ENCODE data around the gene CHTF18.

The CHTF18 gene

GRCh38 chr16:791131-791530 lies 2.7 kb downstream of the CHTF18 start:
- no peak for DNase-seq (ENCODE audit: extremely low read depth, insufficient read length)
- TF ChIP-seq, protein P1, sequence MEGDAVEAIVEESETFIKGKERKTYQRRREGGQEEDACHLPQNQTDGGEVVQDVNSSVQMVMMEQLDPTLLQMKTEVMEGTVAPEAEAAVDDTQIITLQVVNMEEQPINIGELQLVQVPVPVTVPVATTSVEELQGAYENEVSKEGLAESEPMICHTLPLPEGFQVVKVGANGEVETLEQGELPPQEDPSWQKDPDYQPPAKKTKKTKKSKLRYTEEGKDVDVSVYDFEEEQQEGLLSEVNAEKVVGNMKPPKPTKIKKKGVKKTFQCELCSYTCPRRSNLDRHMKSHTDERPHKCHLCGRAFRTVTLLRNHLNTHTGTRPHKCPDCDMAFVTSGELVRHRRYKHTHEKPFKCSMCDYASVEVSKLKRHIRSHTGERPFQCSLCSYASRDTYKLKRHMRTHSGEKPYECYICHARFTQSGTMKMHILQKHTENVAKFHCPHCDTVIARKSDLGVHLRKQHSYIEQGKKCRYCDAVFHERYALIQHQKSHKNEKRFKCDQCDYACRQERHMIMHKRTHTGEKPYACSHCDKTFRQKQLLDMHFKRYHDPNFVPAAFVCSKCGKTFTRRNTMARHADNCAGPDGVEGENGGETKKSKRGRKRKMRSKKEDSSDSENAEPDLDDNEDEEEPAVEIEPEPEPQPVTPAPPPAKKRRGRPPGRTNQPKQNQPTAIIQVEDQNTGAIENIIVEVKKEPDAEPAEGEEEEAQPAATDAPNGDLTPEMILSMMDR (IDR thresholded peaks at IDR 0.05; ENCODE audit: insufficient read depth, low read length, poor library complexity, severe bottlenecking) = no peak
- Histone ChIP-seq H3K36me3 (ENCODE audit: control insufficient read depth, insufficient read depth, low read length) (peaks cover 10% of the 10 kb centered on the region), H3K4me3 (replicated peaks; ENCODE audit: low read depth, low read length) (no peak overlapping the region), H3K27me3 (replicated peaks; ENCODE audit: control insufficient read depth, insufficient read depth, low read length) (no peaks in the 10 kb centered on the region)

DNA sequence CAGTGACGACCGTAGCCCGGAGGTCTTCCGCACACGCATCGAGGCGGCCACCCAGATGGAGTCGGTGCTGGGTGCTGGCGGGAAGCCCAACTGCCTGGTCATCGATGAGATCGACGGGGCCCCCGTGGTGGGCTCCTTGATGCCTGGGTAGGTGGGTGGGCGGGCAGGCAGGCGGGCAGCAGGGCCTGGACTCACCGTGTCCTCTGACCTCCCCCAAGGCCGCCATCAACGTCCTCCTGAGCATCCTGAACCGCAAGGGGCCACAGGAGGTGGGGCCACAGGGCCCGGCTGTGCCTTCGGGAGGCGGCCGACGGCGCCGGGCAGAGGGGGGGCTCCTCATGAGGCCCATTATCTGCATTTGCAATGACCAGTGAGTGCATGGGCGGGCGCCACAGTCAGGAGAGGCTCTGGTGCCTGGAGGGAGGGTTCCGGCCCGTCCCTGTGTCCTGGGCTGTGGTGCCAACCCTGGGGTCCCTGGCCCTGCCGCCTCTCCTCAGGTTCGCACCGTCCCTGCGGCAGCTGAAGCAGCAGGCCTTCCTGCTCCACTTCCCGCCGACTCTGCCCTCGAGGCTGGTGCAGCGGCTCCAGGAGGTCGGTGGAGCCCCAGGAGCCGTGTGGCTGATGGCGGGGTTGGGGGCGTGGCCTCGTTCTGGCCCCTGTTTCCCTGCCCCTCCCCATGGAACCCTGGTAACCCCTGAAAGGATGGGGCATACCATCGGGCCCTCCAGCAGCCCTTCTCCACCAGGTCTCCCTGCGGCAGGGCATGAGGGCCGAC lies 4.0 kb downstream of the CHTF18 start:
- H3K4me3 ChIP-seq (replicated peaks; ENCODE audit: low read depth, low read length) = no peak overlapping the region
- no peaks in the 10 kb centered on the region for H3K27me3 ChIP-seq (replicated peaks; ENCODE audit: control insufficient read depth, insufficient read depth, low read length)
- H3K36me3 ChIP-seq (ENCODE audit: control insufficient read depth, insufficient read depth, low read length) = peaks cover 8% of the 10 kb centered on the region
- TF ChIP-seq, protein P1 (IDR thresholded peaks at IDR 0.05; ENCODE audit: insufficient read depth, low read length, poor library complexity, severe bottlenecking) = no peak
- no peak for DNase-seq (ENCODE audit: extremely low read depth, insufficient read length)

DNA sequence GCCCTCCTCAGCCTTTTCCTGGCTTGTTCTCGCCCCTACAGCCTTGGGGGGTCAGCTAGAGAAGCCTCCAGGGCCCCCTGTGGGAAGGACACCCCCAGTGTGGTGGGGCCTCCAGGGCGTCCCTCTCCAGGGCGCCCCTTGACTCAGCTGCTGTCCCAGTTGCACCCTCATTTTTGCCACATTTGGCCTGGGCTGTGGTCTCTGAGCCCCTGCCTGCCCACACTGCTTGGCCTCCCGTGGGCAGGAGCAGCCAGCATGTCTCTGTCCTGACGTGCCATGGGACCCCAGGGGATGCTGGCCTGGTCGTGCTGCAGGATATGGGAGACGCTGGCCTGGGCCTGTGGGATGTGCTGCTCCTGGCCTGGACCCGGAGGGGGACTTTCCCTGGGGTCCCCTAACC lies 5.0 kb downstream of the CHTF18 start:
- TF ChIP-seq, protein P1 (IDR thresholded peaks at IDR 0.05; ENCODE audit: insufficient read depth, low read length, poor library complexity, severe bottlenecking) = no peak
- Histone ChIP-seq H3K4me3 (replicated peaks; ENCODE audit: low read depth, low read length) (no peak overlapping the region), H3K36me3 (ENCODE audit: control insufficient read depth, insufficient read depth, low read length) (peaks cover 8% of the 10 kb centered on the region), H3K27me3 (replicated peaks; ENCODE audit: control insufficient read depth, insufficient read depth, low read length) (no peaks in the 10 kb centered on the region)
- DNase-seq (ENCODE audit: extremely low read depth, insufficient read length) = no peak

- TF ChIP-seq, protein P1 (IDR thresholded peaks at IDR 0.05; ENCODE audit: insufficient read depth, low read length, poor library complexity, severe bottlenecking) = no peak
- Histone ChIP-seq H3K36me3 (ENCODE audit: control insufficient read depth, insufficient read depth, low read length) (peaks cover 8% of the 10 kb centered on the region), H3K27me3 (replicated peaks; ENCODE audit: control insufficient read depth, insufficient read depth, low read length) (no peaks in the 10 kb centered on the region), H3K4me3 (replicated peaks; ENCODE audit: low read depth, low read length) (no peak overlapping the region)
- no peak for DNase-seq (ENCODE audit: extremely low read depth, insufficient read length)
Measured at GRCh38 chr16:794091-794822, 5.8 kb downstream of the CHTF18 start.

DNA sequence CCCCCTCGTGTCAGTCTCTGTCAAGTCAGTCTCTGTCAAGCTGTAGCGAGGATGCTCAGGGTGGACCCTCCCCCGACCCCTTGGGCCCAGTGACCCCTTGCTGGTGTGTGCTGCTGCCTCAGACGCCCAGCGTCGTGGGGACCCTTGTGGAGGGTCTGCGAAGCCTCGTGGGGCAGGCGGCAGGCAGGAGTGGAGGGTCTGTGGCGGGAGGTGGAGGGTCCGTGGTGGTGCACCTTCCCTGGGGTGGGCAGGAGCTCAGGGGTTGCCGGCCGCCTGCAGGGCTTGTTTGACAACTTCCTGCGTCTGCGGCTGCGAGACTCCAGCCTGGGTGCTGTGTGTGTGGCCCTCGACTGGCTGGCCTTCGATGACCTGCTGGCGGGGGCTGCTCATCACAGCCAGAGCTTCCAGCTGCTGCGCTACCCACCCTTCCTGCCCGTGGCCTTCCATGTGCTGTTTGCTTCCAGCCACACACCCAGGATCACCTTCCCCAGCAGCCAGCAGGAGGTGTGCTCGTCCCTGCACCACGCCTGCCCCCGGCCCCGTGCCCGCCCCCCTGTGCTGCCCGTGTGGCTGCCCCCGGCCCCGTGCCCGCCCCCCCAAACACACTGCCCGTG lies 6.5 kb downstream of the CHTF18 start:
- Histone ChIP-seq H3K4me3 (replicated peaks; ENCODE audit: low read depth, low read length) (no peak overlapping the region), H3K36me3 (ENCODE audit: control insufficient read depth, insufficient read depth, low read length) (peaks cover 8% of the 10 kb centered on the region), H3K27me3 (replicated peaks; ENCODE audit: control insufficient read depth, insufficient read depth, low read length) (no peaks in the 10 kb centered on the region; the same call in 1 of the 2 replicates)
- no peak for DNase-seq (ENCODE audit: extremely low read depth, insufficient read length)
- TF ChIP-seq, protein P1 (IDR thresholded peaks at IDR 0.05; ENCODE audit: insufficient read depth, low read length, poor library complexity, severe bottlenecking) = no peak
